Measurements from ENCODE around the gene SLC2A14.

Gene SLC2A14

DNA sequence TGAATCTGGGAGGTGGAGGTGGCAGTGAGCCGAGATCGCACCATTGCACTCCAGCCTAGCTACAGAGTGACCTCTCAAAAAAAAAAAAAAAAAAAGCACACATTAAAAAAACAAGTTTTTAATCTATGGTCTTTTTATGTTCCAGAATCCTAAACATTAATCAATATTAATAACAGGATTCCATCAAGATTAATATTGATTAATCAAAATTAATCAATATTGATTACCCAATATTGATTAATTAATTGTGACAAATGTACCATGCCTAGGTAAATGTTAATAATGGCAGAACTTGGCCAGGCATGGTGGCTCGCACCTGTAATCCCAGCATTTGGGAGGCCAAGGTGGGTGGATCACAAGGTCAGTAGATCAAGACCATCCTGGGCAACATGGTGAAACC, 91.4 kb downstream of the SLC2A14 start:
- Histone ChIP-seq H3K27ac (ENCODE audit: low read depth, low read length) (no peak overlapping the region), H3K27me3 (ENCODE audit: control insufficient read depth, insufficient read depth, low read length) (no peaks in the 10 kb centered on the region), H3K36me3 (ENCODE audit: control insufficient read depth, insufficient read depth, low read length) (no peaks in the 10 kb centered on the region), H3K4me1 (ENCODE audit: control insufficient read depth, insufficient read depth, low read length) (no peaks in the 10 kb centered on the region), H3K4me3 (ENCODE audit: low read length) (no peak overlapping the region), H3K9ac (ENCODE audit: low read length) (no peak overlapping the region)

DNA sequence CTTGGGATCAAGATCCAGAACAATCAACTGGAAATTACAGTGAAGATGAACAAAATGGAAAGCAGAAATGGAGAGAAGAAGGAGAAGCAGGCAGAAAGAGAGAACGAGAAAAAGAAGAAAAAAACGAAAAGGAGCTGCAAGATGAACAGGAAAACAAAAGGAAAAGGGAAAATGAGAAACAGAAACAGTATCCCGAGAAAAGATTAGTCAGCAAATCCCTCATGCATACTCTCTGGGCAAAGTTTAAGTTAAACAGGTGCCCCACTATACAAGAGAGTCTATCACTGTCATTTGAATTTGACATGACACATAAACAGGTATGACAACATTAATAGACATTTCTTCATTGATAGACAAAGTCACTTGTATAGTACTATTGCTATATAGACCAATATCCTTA, 102.7 kb downstream of the SLC2A14 start:
- Histone ChIP-seq H3K27me3 (ENCODE audit: control insufficient read depth, insufficient read depth, low read length) (no peaks in the 10 kb centered on the region), H3K4me1 (ENCODE audit: control insufficient read depth, insufficient read depth, low read length) (no peaks in the 10 kb centered on the region), H3K4me3 (ENCODE audit: low read length) (no peak overlapping the region), H3K27ac (ENCODE audit: low read depth, low read length) (no peak overlapping the region), H3K9ac (ENCODE audit: low read length) (no peak overlapping the region), H3K36me3 (ENCODE audit: control insufficient read depth, insufficient read depth, low read length) (no peaks in the 10 kb centered on the region)

All from rectal smooth muscle tissue (tissue), 1 donor.